ENCODE data around the gene FGF5.

Gene FGF5

GRCh38 chr4:80324171-80324570 lies 57.7 kb downstream of the FGF5 start:
- Histone ChIP-seq H3K9me3 (ENCODE audit: control insufficient read depth in 2 of 2, low read length in 2 of 2) (no peaks in the 10 kb centered on the region), H3K36me3 (ENCODE audit: control insufficient read depth in 2 of 2, insufficient read depth in 2 of 2, low read length in 2 of 2) (no peaks in the 10 kb centered on the region), H3K27ac (ENCODE audit: low read depth in 2 of 2, low read length in 2 of 2) (no peak overlapping the region), H3K4me1 (ENCODE audit: control insufficient read depth in 2 of 2, insufficient read depth in 2 of 2, low read length in 2 of 2) (no peaks in the 10 kb centered on the region), H3K4me3 (ENCODE audit: low read length in 2 of 2) (no peak overlapping the region), H3K27me3 (ENCODE audit: control insufficient read depth in 2 of 2, insufficient read depth in 2 of 2, low read length in 2 of 2) (no peaks in the 10 kb centered on the region), H3K9ac (ENCODE audit: low read depth in 1 of 2, low read length in 2 of 2) (no peak overlapping the region)

- Histone ChIP-seq H3K4me3 (ENCODE audit: low read length in 2 of 2) (no peak overlapping the region), H3K4me1 (ENCODE audit: control insufficient read depth in 2 of 2, insufficient read depth in 2 of 2, low read length in 2 of 2) (peaks cover 8% of the 10 kb centered on the region in 2 donors), H3K27me3 (ENCODE audit: control insufficient read depth in 2 of 2, insufficient read depth in 2 of 2, low read length in 2 of 2) (peaks cover 2 to 4% of the 10 kb centered on the region in 2 donors), H3K36me3 (ENCODE audit: control insufficient read depth in 2 of 2, insufficient read depth in 2 of 2, low read length in 2 of 2) (no peaks in the 10 kb centered on the region), H3K9me3 (ENCODE audit: control insufficient read depth in 2 of 2, low read length in 2 of 2) (no peaks in the 10 kb centered on the region), H3K27ac (ENCODE audit: low read depth in 2 of 2, low read length in 2 of 2) (no peak overlapping the region), H3K9ac (ENCODE audit: low read depth in 1 of 2, low read length in 2 of 2) (no peak overlapping the region)
Measured at GRCh38 chr4:80331693-80332092, 65.2 kb downstream of the FGF5 start.

GRCh38 chr4:80333121-80333520 lies 66.7 kb downstream of the FGF5 start:
- Histone ChIP-seq H3K4me1 (ENCODE audit: control insufficient read depth in 2 of 2, insufficient read depth in 2 of 2, low read length in 2 of 2) (peaks cover 8% of the 10 kb centered on the region in 2 donors), H3K27ac (ENCODE audit: low read depth in 2 of 2, low read length in 2 of 2) (no peak overlapping the region), H3K4me3 (ENCODE audit: low read length in 2 of 2) (no peak overlapping the region), H3K27me3 (ENCODE audit: control insufficient read depth in 2 of 2, insufficient read depth in 2 of 2, low read length in 2 of 2) (peaks cover 2 to 5% of the 10 kb centered on the region in 2 donors), H3K36me3 (ENCODE audit: control insufficient read depth in 2 of 2, insufficient read depth in 2 of 2, low read length in 2 of 2) (no peaks in the 10 kb centered on the region), H3K9ac (ENCODE audit: low read depth in 1 of 2, low read length in 2 of 2) (no peak overlapping the region), H3K9me3 (ENCODE audit: control insufficient read depth in 2 of 2, low read length in 2 of 2) (no peaks in the 10 kb centered on the region)

- Histone ChIP-seq H3K9ac (ENCODE audit: low read depth in 1 of 2, low read length in 2 of 2) (no peak overlapping the region), H3K9me3 (ENCODE audit: control insufficient read depth in 2 of 2, low read length in 2 of 2) (no peaks in the 10 kb centered on the region), H3K4me1 (ENCODE audit: control insufficient read depth in 2 of 2, insufficient read depth in 2 of 2, low read length in 2 of 2) (peaks cover 8% of the 10 kb centered on the region in 2 donors), H3K27ac (ENCODE audit: low read depth in 2 of 2, low read length in 2 of 2) (no peak overlapping the region), H3K27me3 (ENCODE audit: control insufficient read depth in 2 of 2, insufficient read depth in 2 of 2, low read length in 2 of 2) (peaks cover 2 to 5% of the 10 kb centered on the region in 2 donors), H3K4me3 (ENCODE audit: low read length in 2 of 2) (no peak overlapping the region), H3K36me3 (ENCODE audit: control insufficient read depth in 2 of 2, insufficient read depth in 2 of 2, low read length in 2 of 2) (no peaks in the 10 kb centered on the region)
Measured at GRCh38 chr4:80334568-80334967, 68.1 kb downstream of the FGF5 start.

- Histone ChIP-seq H3K27ac (ENCODE audit: low read depth in 2 of 2, low read length in 2 of 2) (no peak overlapping the region), H3K4me3 (ENCODE audit: low read length in 2 of 2) (peak overlapping the region; percentile 73 to 86), H3K9ac (ENCODE audit: low read depth in 1 of 2, low read length in 2 of 2) (no peak overlapping the region), H3K4me1 (ENCODE audit: control insufficient read depth in 2 of 2, insufficient read depth in 2 of 2, low read length in 2 of 2) (peaks cover 8% of the 10 kb centered on the region in 2 donors), H3K9me3 (ENCODE audit: control insufficient read depth in 2 of 2, low read length in 2 of 2) (no peaks in the 10 kb centered on the region), H3K27me3 (ENCODE audit: control insufficient read depth in 2 of 2, insufficient read depth in 2 of 2, low read length in 2 of 2) (peaks cover 2 to 5% of the 10 kb centered on the region in 2 donors), H3K36me3 (ENCODE audit: control insufficient read depth in 2 of 2, insufficient read depth in 2 of 2, low read length in 2 of 2) (no peaks in the 10 kb centered on the region)
Measured at GRCh38 chr4:80335226-80335553, 68.7 kb downstream of the FGF5 start.

GRCh38 chr4:80335554-80336358 lies 69.3 kb downstream of the FGF5 start, which contains the start of gene CFAP299:
Gene CFAP299 (plus strand): TSS chr4:80335730.
- H3K27ac ChIP-seq (ENCODE audit: low read depth in 2 of 2, low read length in 2 of 2): no peak within 1 kb of the TSS
- H3K4me1 ChIP-seq (ENCODE audit: control insufficient read depth in 2 of 2, insufficient read depth in 2 of 2, low read length in 2 of 2): peaks cover 8% of the 10 kb centered on the region in 2 donors
- peak within 1 kb of the TSS in 1 of 2 donors; percentile 5 for H3K9ac ChIP-seq (ENCODE audit: low read depth in 1 of 2, low read length in 2 of 2)
- no peaks in the 10 kb centered on the region for H3K9me3 ChIP-seq (ENCODE audit: control insufficient read depth in 2 of 2, low read length in 2 of 2)
- H3K36me3 ChIP-seq (ENCODE audit: control insufficient read depth in 2 of 2, insufficient read depth in 2 of 2, low read length in 2 of 2): no peaks in the 10 kb centered on the region
- H3K27me3 ChIP-seq (ENCODE audit: control insufficient read depth in 2 of 2, insufficient read depth in 2 of 2, low read length in 2 of 2): peaks cover 2 to 5% of the 10 kb centered on the region in 2 donors
- H3K4me3 ChIP-seq (ENCODE audit: low read length in 2 of 2): peak within 1 kb of the TSS; percentile 73 to 86

- Histone ChIP-seq H3K9me3 (ENCODE audit: control insufficient read depth in 2 of 2, low read length in 2 of 2) (no peaks in the 10 kb centered on the region), H3K9ac (ENCODE audit: low read depth in 1 of 2, low read length in 2 of 2) (no peak overlapping the region), H3K27me3 (ENCODE audit: control insufficient read depth in 2 of 2, insufficient read depth in 2 of 2, low read length in 2 of 2) (peaks cover 2 to 5% of the 10 kb centered on the region in 2 donors), H3K27ac (ENCODE audit: low read depth in 2 of 2, low read length in 2 of 2) (no peak overlapping the region), H3K4me1 (ENCODE audit: control insufficient read depth in 2 of 2, insufficient read depth in 2 of 2, low read length in 2 of 2) (peaks cover 8% of the 10 kb centered on the region in 2 donors), H3K36me3 (ENCODE audit: control insufficient read depth in 2 of 2, insufficient read depth in 2 of 2, low read length in 2 of 2) (no peaks in the 10 kb centered on the region), H3K4me3 (ENCODE audit: low read length in 2 of 2) (peak overlapping the region; percentile 73 to 86)
Measured at GRCh38 chr4:80336582-80336981, 70.1 kb downstream of the FGF5 start.

GRCh38 chr4:80340036-80340435 lies 73.6 kb downstream of the FGF5 start:
- Histone ChIP-seq H3K27ac (ENCODE audit: low read depth in 2 of 2, low read length in 2 of 2) (no peak overlapping the region), H3K9ac (ENCODE audit: low read depth in 1 of 2, low read length in 2 of 2) (no peak overlapping the region), H3K9me3 (ENCODE audit: control insufficient read depth in 2 of 2, low read length in 2 of 2) (peaks cover 0 to 1% of the 10 kb centered on the region in 2 donors), H3K36me3 (ENCODE audit: control insufficient read depth in 2 of 2, insufficient read depth in 2 of 2, low read length in 2 of 2) (no peaks in the 10 kb centered on the region), H3K4me1 (ENCODE audit: control insufficient read depth in 2 of 2, insufficient read depth in 2 of 2, low read length in 2 of 2) (peaks cover 8% of the 10 kb centered on the region in 2 donors), H3K4me3 (ENCODE audit: low read length in 2 of 2) (no peak overlapping the region), H3K27me3 (ENCODE audit: control insufficient read depth in 2 of 2, insufficient read depth in 2 of 2, low read length in 2 of 2) (peaks cover 2 to 5% of the 10 kb centered on the region in 2 donors)
